Measurements from ENCODE around the gene MOGAT2.

GRCh38 chr11:75757651-75758050 is 40.0 kb downstream of the MOGAT2 start:
- no peak for TF ChIP-seq CTCF (IDR thresholded peaks at IDR 0.05; ENCODE audit: low read length)
- TF ChIP-seq EZH2 (optimal IDR thresholded peaks at IDR 0.05; ENCODE audit: low read depth, low read length), result no peak
- no peak for TF ChIP-seq EZH2phosphoT487 (IDR thresholded peaks at IDR 0.05; ENCODE audit: low read length)

All from MM.1S (cell line).